ENCODE measurements around the gene SSR3. TPM values are rescaled to one million over a fixed set of nuclear protein-coding genes. Genes with fewer than 3 reads are reported as not detected.
"Not testable (repeated sequence)": the region's sequence is repeated elsewhere in the genome, so short reads cannot be mapped to it uniquely, and the experiment has no call there.

Gene SSR3
- total RNA-seq, 4 donors from 2014 or later: 42.5 to 74.7 (median 57.1) TPM

DNA sequence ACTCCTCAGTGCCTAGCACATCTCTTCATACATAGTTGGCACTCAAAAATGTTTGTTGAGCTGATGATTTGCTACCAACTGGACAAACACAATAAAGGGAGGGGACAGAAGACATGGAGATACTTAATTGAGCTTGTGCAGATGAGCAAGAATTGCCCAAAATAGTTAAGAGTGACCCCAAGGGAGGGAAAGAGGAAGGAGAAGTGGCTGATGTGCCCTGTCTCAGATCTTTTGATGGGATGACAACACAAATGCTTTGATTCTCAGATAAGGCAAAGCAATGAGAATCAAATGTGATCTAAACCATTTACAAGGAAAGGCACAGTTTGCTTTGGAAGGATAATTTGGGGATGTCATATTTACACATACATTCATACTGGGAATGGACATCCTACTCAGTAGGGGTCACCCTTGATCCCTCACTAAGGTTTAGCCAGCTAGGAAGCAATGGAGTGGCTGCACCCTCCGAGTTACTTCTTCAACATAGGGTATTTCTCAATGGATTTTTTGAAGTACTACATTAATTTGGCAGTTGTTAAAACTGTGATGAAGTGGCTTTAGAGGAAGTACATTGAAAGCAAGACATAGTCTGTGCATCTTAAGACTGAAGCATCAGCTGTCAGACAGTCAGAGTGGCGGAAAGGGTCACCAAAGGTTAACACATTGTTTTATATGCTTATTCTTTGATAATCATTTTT, 21.9 kb upstream of the SSR3 start:
- no peaks in the 10 kb centered on the region for H3K4me1 ChIP-seq
- H3K36me3 ChIP-seq: no peaks in the 10 kb centered on the region
- WGBS, 2 donors: 73 to 79% methylated on average over 2 of the region's 2 CpGs
- no peak for DNase-seq
- TF ChIP-seq, protein P1, sequence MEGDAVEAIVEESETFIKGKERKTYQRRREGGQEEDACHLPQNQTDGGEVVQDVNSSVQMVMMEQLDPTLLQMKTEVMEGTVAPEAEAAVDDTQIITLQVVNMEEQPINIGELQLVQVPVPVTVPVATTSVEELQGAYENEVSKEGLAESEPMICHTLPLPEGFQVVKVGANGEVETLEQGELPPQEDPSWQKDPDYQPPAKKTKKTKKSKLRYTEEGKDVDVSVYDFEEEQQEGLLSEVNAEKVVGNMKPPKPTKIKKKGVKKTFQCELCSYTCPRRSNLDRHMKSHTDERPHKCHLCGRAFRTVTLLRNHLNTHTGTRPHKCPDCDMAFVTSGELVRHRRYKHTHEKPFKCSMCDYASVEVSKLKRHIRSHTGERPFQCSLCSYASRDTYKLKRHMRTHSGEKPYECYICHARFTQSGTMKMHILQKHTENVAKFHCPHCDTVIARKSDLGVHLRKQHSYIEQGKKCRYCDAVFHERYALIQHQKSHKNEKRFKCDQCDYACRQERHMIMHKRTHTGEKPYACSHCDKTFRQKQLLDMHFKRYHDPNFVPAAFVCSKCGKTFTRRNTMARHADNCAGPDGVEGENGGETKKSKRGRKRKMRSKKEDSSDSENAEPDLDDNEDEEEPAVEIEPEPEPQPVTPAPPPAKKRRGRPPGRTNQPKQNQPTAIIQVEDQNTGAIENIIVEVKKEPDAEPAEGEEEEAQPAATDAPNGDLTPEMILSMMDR (IDR thresholded peaks at IDR 0.05): no peak
- no peak for TF ChIP-seq POLR2A (IDR thresholded peaks at IDR 0.05)
- no peaks in the 10 kb centered on the region for H3K27me3 ChIP-seq
- no peak overlapping the region for H3K4me3 ChIP-seq
- H3K27ac ChIP-seq: no peak overlapping the region
- H3K9me3 ChIP-seq: no peaks in the 10 kb centered on the region
- intact Hi-C loops (cut with DNase I): no loop called here

DNA sequence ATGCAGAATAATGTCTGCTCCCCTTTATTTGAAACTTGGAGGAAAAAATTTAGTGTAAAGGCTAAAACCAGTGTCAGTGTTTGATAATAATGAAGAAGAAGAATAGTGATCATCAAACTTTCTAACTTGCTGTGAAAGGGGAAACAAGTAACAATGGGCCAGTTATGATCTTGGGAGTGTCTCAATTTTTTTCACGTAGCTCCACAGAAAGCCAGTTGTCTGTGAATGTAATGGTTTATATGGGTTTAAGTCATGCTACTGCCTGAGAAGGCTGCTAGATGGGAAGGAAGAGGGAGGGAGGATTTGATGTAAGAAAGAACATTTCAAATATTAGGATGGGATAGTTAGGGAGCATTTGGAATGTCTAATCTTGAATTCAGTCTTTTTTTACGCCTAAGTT, 21.1 kb upstream of the SSR3 start:
- Histone ChIP-seq H3K36me3 (no peaks in the 10 kb centered on the region), H3K9me3 (no peaks in the 10 kb centered on the region), H3K27ac (no peak overlapping the region), H3K27me3 (no peaks in the 10 kb centered on the region), H3K4me3 (no peak overlapping the region), H3K4me1 (no peaks in the 10 kb centered on the region)
- no peak for DNase-seq
- TF ChIP-seq POLR2A (IDR thresholded peaks at IDR 0.05): no peak
- TF ChIP-seq, protein P1 (IDR thresholded peaks at IDR 0.05): no peak
- intact Hi-C loops (cut with DNase I): no loop called here
- WGBS, 2 donors: 76 to 84% methylated on average over 2 of the region's 2 CpGs

DNA sequence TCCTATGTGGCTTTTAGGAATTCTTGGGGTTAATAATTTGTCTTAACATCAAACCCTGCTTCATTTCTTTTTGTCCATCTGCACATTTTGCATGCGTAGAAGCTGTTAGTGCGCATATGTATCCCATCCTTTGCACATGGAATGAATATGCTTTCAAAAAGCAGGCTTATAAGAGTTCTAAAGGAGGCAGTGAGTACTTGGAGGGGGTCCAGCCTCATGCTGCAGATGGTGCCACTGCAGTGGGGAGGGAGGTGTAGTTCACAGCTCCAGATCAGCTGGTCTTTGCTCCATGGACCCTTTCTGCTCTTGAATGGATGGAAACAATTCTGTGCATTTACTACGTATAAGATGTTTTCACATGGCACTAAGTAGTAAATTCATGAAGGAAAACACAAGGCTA, 20.7 kb upstream of the SSR3 start:
- intact Hi-C loops (cut with DNase I): no loop called here
- Histone ChIP-seq H3K27me3 (no peaks in the 10 kb centered on the region), H3K4me1 (no peaks in the 10 kb centered on the region), H3K27ac (no peak overlapping the region), H3K4me3 (no peak overlapping the region), H3K9me3 (no peaks in the 10 kb centered on the region), H3K36me3 (no peaks in the 10 kb centered on the region)
- 65 to 89% methylated on average over 3 of the region's 3 CpGs for WGBS, 2 donors
- DNase-seq: no peak
- TF ChIP-seq, protein P1 (IDR thresholded peaks at IDR 0.05): no peak
- no peak for TF ChIP-seq POLR2A (IDR thresholded peaks at IDR 0.05)

DNA sequence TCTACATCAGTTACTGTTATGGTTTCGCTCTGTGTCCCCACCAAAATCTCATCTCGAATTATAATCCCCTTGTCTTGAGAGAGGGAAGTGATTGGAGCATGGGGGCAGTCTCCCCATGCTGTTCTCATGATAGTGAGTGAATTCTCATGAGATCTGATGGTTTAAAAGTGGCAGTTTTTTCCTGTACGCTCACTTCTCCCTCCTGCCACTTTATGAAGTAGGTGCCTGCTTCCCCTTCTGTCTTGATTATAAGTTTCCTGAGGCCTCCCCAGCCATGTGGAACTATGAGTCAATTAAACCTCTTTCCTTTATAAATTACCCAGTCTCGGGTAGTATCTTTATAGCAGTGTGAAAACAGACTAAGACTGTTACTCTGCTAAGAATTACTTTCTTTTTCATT, 15.0 kb upstream of the SSR3 start:
- H3K27ac ChIP-seq; H3K4me3 ChIP-seq; DNase-seq; H3K27me3 ChIP-seq; intact Hi-C loops (cut with DNase I); H3K36me3 ChIP-seq; H3K4me1 ChIP-seq; H3K9me3 ChIP-seq: not testable (repeated sequence)
- 61 to 67% methylated on average over 4 of the region's 4 CpGs for WGBS, 2 donors

DNA sequence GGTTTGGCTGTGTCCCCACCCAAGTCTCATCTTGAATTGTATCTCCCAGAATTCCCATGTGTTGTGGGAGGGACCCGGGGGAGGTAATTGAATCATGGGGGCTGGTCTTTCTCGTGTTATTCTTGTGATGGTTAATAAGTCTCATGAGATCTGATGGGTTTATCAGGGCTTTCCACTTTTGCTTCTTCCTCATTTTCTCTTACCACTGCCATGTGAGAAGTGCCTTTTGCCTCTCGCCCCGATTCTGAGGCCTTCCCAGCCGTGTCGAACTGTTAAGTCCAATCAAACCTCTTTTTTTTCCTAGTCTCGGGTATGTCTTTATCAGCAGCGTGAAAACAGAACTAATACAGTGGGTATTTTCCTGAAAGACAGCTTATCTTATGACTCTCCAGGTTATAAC, 14.1 kb upstream of the SSR3 start:
- WGBS, 2 donors: 82 to 86% methylated on average over 8 of the region's 8 CpGs
- H3K4me1 ChIP-seq; intact Hi-C loops (cut with DNase I); H3K27me3 ChIP-seq; H3K36me3 ChIP-seq; DNase-seq; H3K9me3 ChIP-seq; H3K4me3 ChIP-seq; H3K27ac ChIP-seq: not testable (repeated sequence)

DNA sequence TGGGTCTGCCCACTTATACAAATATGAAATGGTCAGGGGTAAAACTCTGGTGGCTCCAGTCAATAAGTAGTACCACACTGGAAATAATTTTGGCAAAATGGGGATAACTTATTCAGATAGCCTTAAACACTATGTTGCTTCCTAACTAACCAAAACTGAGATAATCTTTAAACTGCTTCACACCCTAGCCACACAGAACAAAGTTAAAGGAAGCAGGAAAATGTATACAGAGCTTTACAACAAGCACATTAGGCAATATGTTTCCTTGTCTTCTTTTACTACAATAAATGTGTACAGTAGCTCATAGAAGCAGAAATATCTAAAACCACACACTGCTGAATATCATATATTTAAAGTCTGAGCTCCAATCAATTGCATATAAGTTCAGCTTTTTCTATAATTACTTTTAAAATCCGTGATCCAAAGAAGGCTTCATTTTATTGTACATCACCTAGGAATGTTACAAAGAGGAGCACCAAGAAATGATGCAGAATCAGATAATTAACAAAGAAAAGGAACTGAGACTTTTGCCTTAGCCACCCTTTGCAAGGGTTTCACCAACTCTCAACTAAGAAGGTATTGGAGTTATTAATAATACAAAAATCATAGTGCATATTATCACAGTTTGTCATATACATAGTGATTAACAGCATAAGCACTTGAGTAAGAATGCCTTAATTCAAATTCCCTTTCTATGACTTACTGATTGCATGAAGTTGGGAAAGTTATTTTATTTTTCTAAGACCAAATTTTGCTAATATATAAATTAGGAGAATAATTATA, 9.2 kb upstream of the SSR3 start:
- no peaks in the 10 kb centered on the region for H3K36me3 ChIP-seq
- TF ChIP-seq, protein P1 (IDR thresholded peaks at IDR 0.05): no peak
- no peak for TF ChIP-seq POLR2A (IDR thresholded peaks at IDR 0.05)
- H3K27ac ChIP-seq: no peak overlapping the region
- H3K4me1 ChIP-seq: no peaks in the 10 kb centered on the region
- WGBS, 2 donors: 40 to 55% methylated on average over 1 of the region's 1 CpG
- intact Hi-C loops (cut with DNase I): no loop called here
- no peaks in the 10 kb centered on the region for H3K9me3 ChIP-seq
- H3K27me3 ChIP-seq: no peaks in the 10 kb centered on the region
- no peak overlapping the region for H3K4me3 ChIP-seq
- no peak for DNase-seq

DNA sequence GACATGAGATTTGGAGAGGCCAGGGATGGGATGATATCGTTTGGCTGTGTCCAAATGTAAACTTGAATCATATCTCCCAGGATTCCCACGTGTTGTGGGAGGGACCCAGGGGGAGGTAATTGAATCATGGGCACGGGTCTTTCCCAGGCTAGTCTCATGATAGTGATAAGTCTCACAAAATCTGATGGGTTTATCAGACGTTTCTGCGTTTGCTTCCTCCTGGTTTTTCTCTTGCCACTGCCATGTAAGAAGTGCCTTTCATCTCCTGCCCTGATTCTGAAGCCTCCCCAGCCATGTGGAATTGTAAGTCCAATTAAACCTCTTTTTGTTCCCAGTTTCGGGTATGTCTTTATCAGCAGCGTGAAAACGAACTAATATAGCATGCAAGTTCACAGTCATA, 7.6 kb upstream of the SSR3 start:
- WGBS, 2 donors: 75 to 78% methylated on average over 8 of the region's 8 CpGs
- H3K9me3 ChIP-seq; DNase-seq; H3K4me1 ChIP-seq; H3K36me3 ChIP-seq; intact Hi-C loops (cut with DNase I); H3K4me3 ChIP-seq; H3K27ac ChIP-seq; H3K27me3 ChIP-seq: not testable (repeated sequence)

Data from esophagus squamous epithelium (tissue), 5 donors.